SK-N-SH (cell line): Measurements from ENCODE around the gene MEGF6.
"Not testable (repeated sequence)": the region's sequence is repeated elsewhere in the genome, so short reads cannot be mapped to it uniquely, and the experiment has no call there.

Experiments used
- CTCF ChIP-seq: fragments of 200-600 bp; sonication (generic); IDR thresholded peaks from 2 replicates; pipeline ENCODE4 v1.6.1; 2017; ENCODE audit warnings: antibody characterized with exemption, mild to moderate bottlenecking, moderate library complexity
- MXI1 ChIP-seq: IDR thresholded peaks from 2 replicates; pipeline ENCODE4 v1.6.1; 2012; ENCODE audit warnings: mild to moderate bottlenecking, low read depth, low read length, improper control_type of control experiment
- REST ChIP-seq: IDR thresholded peaks from 2 replicates; pipeline ENCODE4 v1.6.1; 2012; ENCODE audit warnings: mild to moderate bottlenecking, low read depth, low read length, moderate library complexity
- RFX5 ChIP-seq: IDR thresholded peaks from 2 replicates; pipeline ENCODE4 v1.6.1; 2012; ENCODE audit warnings: mild to moderate bottlenecking, improper control_type of control experiment, low read length
- TAF1 ChIP-seq: IDR thresholded peaks from 2 replicates; pipeline ENCODE4 v1.6.1; 2012; ENCODE audit warnings: low read depth, mild to moderate bottlenecking, low read length, moderate library complexity, borderline replicate concordance

DNA sequence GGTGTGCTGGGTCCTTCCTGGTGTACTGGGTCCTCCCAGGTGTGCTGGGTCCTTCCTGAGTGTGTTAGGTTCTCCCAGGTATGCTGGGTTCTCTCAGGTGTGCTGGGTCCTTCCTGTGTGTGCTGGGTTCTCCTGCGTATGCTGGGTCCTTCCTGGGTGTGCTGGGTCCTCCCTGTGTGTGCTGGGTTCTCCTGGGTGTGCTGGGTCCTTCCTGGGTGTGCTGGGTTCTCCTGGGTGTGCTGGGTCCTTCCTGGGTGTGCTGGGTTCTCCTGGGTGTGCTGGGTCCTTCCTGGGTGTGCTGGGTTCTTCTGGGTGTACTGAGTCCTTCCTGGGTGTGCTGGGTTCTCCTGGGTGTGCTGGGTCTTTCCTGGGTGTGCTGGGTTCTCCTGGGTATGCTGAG lies 38.7 kb downstream of the MEGF6 start:
- TF ChIP-seq CTCF, TAF1, REST, MXI1, RFX5: not testable (repeated sequence)
